Caco-2 (cell line): ENCODE results near the gene ASPHD1. TPM values are rescaled to one million over a fixed set of nuclear protein-coding genes. Genes with fewer than 3 reads are reported as not detected.

ENCODE experiments used
- BruUV-seq: library from RNA; stranded (reverse); fragments of 400-500 nt; replicated peaks from 2 replicates; lab custom pipeline; 2021; lab: Mats Ljungman, UMichigan
- CTCF ChIA-PET: fragments of 300-600 bp; sonication (Branson Sonifier 250); formaldehyde crosslinking; loops from one replicate; lab custom pipeline; 2022; ENCODE audit warnings: antibody characterized with exemption; lab: Charles Lee
- POLR2A ChIA-PET: fragments of 300-600 bp; sonication (Branson Sonifier 250); formaldehyde crosslinking; loops from one replicate; lab custom pipeline; 2022; ENCODE audit warnings: antibody characterized with exemption; lab: Charles Lee
- DNase-seq, 2 experiments: peaks; one replicate each; pipeline versions ENCODE4 v3.0.0 to v3.0.0-alpha.2; 2020 to 2022
- H3K27me3 ChIP-seq: replicated peaks from 2 replicates; pipeline ENCODE4 v1.6.0; 2011; ENCODE audit warnings: low read length; ENCODE audit not compliant: control insufficient read depth, insufficient read depth
- H3K36me3 ChIP-seq: 2 replicates; pipeline ENCODE4 v1.5.1; 2011; ENCODE audit warnings: low read length; ENCODE audit not compliant: control insufficient read depth, insufficient read depth
- H3K4me1 ChIP-seq: fragments of 250-450 bp; sonication (Bioruptor Pico); 2 replicates; pipeline ENCODE4 v1.5.1; 2020; ENCODE audit warnings: mild to moderate bottlenecking
- H3K4me3 ChIP-seq: 2 replicates; pipeline ENCODE4 v1.5.1; 2011; ENCODE audit warnings: low read depth, mild to moderate bottlenecking, control low read depth, low read length
- H3K9me3 ChIP-seq: fragments of 250-450 bp; sonication (Bioruptor Pico); 2 replicates; pipeline ENCODE4 v1.5.1; 2020; ENCODE audit warnings: mild to moderate bottlenecking, moderate library complexity
- H3K27ac Mint-ChIP-seq: one replicate; pipeline ENCODE4 v1.8.0; 2022; ENCODE audit warnings: mixed read lengths; ENCODE audit not compliant: unreplicated experiment
- H3K27me3 Mint-ChIP-seq: one replicate; pipeline ENCODE4 v1.8.0; 2022; ENCODE audit warnings: mixed read lengths; ENCODE audit not compliant: insufficient read depth, unreplicated experiment
- H3K36me3 Mint-ChIP-seq: one replicate; pipeline ENCODE4 v1.8.0; 2022; ENCODE audit warnings: mild to moderate bottlenecking, mixed read lengths; ENCODE audit not compliant: insufficient read depth, unreplicated experiment
- H3K4me1 Mint-ChIP-seq: one replicate; pipeline ENCODE4 v1.8.0; 2022; ENCODE audit warnings: low read depth, mixed read lengths; ENCODE audit not compliant: unreplicated experiment
- H3K4me3 Mint-ChIP-seq: one replicate; pipeline ENCODE4 v1.8.0; 2022; ENCODE audit warnings: mild to moderate bottlenecking, moderate library complexity, mixed read lengths; ENCODE audit not compliant: unreplicated experiment
- H3K9me3 Mint-ChIP-seq: one replicate; pipeline ENCODE4 v1.8.0; 2022; ENCODE audit warnings: mixed read lengths; ENCODE audit not compliant: unreplicated experiment
- CTCF ChIP-seq, 2 experiments: fragments of 200-600 bp in 1 of 2; IDR thresholded peaks; 1 replicate in 1 of 2; 2 replicates in 1 of 2; pipeline versions ENCODE4 v1.5.1 to v1.8.0; 2011 to 2022; ENCODE audit warnings: antibody characterized with exemption in 1 of 2, control low read depth in 1 of 2, inconsistent platforms in 1 of 2, low read depth in 1 of 2, low read length in 1 of 2, mild to moderate bottlenecking in 1 of 2, moderate library complexity in 1 of 2; ENCODE audit not compliant: insufficient read depth in 1 of 2, severe bottlenecking in 1 of 2, unreplicated experiment in 1 of 2
- intact Hi-C: fragments of 100-400 bp; cut with micrococcal nuclease; formaldehyde crosslinking; loops from one replicate; pipeline ENCODE4 v1.10.0; 2022; ENCODE audit not compliant: unreplicated experiment
- total RNA-seq: library from RNA; stranded (reverse); gene quantifications from 2 replicates; pipeline ENCODE4 v1.2.3, GENCODE V29; 2022

ASPHD1 gene
- total RNA-seq, 1 experiment from 2014 or later, result 13.2 TPM

- Mint-ChIP-seq H3K9me3 (no peaks in the 10 kb centered on the region), H3K27ac (no peak overlapping the region), H3K27me3 (no peaks in the 10 kb centered on the region), H3K36me3 (peaks cover 5% of the 10 kb centered on the region), H3K4me3 (peak overlapping the region; percentile 53), H3K4me1 (no peaks in the 10 kb centered on the region)
- no peaks in the 10 kb centered on the region for H3K9me3 ChIP-seq
- H3K36me3 ChIP-seq, result no peaks in the 10 kb centered on the region
- no TSS peak for BruUV-seq
- DNase-seq, result no peak
- intact Hi-C loops, result no loop called here
- H3K27me3 ChIP-seq, result no peaks in the 10 kb centered on the region
- peak overlapping the region; percentile 18 for H3K4me3 ChIP-seq
- no peaks in the 10 kb centered on the region for H3K4me1 ChIP-seq
- no peak for TF ChIP-seq CTCF (IDR thresholded peaks at IDR 0.05; ENCODE audit: insufficient read depth in 1 of 2, low read depth in 1 of 2, low read length in 1 of 2, severe bottlenecking in 1 of 2, unreplicated experiment in 1 of 2)
- ChIA-PET POLR2A (no interaction called here), CTCF (no interaction called here)
Measured at GRCh38 chr16:29876217-29876593, 24.1 kb upstream of the ASPHD1 start.

- Histone ChIP-seq H3K9me3 (no peaks in the 10 kb centered on the region), H3K4me3 (peak overlapping the region; percentile 18), H3K27me3 (no peaks in the 10 kb centered on the region), H3K36me3 (no peaks in the 10 kb centered on the region), H3K4me1 (no peaks in the 10 kb centered on the region)
- no TSS peak for BruUV-seq
- H3K27me3 Mint-ChIP-seq, result no peaks in the 10 kb centered on the region
- POLR2A ChIA-PET, result no interaction called here
- H3K4me1 Mint-ChIP-seq, result no peaks in the 10 kb centered on the region
- H3K9me3 Mint-ChIP-seq, result no peaks in the 10 kb centered on the region
- H3K36me3 Mint-ChIP-seq, result peaks cover 5% of the 10 kb centered on the region
- H3K27ac Mint-ChIP-seq, result no peak overlapping the region
- TF ChIP-seq CTCF (IDR thresholded peaks at IDR 0.05; ENCODE audit: insufficient read depth in 1 of 2, low read depth in 1 of 2, low read length in 1 of 2, severe bottlenecking in 1 of 2, unreplicated experiment in 1 of 2), result no peak
- DNase-seq, result no peak
- intact Hi-C loops, result no loop called here
- H3K4me3 Mint-ChIP-seq, result peak overlapping the region; percentile 53
- CTCF ChIA-PET, result no interaction called here
Measured at GRCh38 chr16:29876594-29877249, 23.6 kb upstream of the ASPHD1 start.

GRCh38 chr16:29877266-29877961, 22.9 kb upstream of the ASPHD1 start:
- POLR2A ChIA-PET, result no interaction called here
- TF ChIP-seq CTCF (IDR thresholded peaks at IDR 0.05; ENCODE audit: insufficient read depth in 1 of 2, low read depth in 1 of 2, low read length in 1 of 2, severe bottlenecking in 1 of 2, unreplicated experiment in 1 of 2), result no peak
- CTCF ChIA-PET, result no interaction called here
- H3K4me3 ChIP-seq, result no peak overlapping the region
- no peak overlapping the region for H3K27ac Mint-ChIP-seq
- DNase-seq, result peak; percentile 26 to 62
- no peaks in the 10 kb centered on the region for H3K27me3 Mint-ChIP-seq
- peaks cover 5% of the 10 kb centered on the region for H3K36me3 Mint-ChIP-seq
- H3K4me1 ChIP-seq, result no peaks in the 10 kb centered on the region
- intact Hi-C loops, result no loop called here
- H3K36me3 ChIP-seq, result no peaks in the 10 kb centered on the region
- H3K4me1 Mint-ChIP-seq, result no peaks in the 10 kb centered on the region
- no peaks in the 10 kb centered on the region for H3K27me3 ChIP-seq
- BruUV-seq, result no TSS peak
- no peaks in the 10 kb centered on the region for H3K9me3 Mint-ChIP-seq
- no peaks in the 10 kb centered on the region for H3K9me3 ChIP-seq
- no peak overlapping the region for H3K4me3 Mint-ChIP-seq
